GM12878 (cell line): Measurements from ENCODE around the gene GALT. TPM values are rescaled to one million over a fixed set of nuclear protein-coding genes. Genes with fewer than 3 reads are reported as not detected.

Experiments
- ATAC-seq: fragments of 200-7000 bp; cut with Tn5 transposase; 3 replicates; pipeline ENCODE4 v1.9.1; 2020; ENCODE audit warnings: mild to moderate bottlenecking, moderate library complexity
- BruUV-seq: library from RNA; stranded (reverse); fragments of 400-500 nt; replicated peaks from 2 replicates; lab custom pipeline; 2021; lab: Mats Ljungman, UMichigan
- CTCF ChIA-PET: fragments of 300-600 bp; sonication (Branson Sonifier 250); formaldehyde crosslinking; extraction: SDS; loops from one replicate; lab custom pipeline; 2021; ENCODE audit warnings: inconsistent platforms; lab: Yijun Ruan, JAX
- POLR2A ChIA-PET: fragments of 350-600 bp; formaldehyde crosslinking; extraction: SDS; loops from one replicate; lab custom pipeline; 2021; ENCODE audit warnings: inconsistent platforms; lab: Charles Lee
- RAD21 ChIA-PET: fragments of 300-600 bp; sonication (Branson Sonifier 250); formaldehyde crosslinking; loops from one replicate; lab custom pipeline; 2023; ENCODE audit warnings: antibody characterized with exemption; ENCODE audit not compliant: unreplicated experiment; lab: Charles Lee
- SMC1A ChIA-PET: fragments of 300-600 bp; sonication (Branson Sonifier 250); formaldehyde crosslinking; loops from one replicate; lab custom pipeline; 2023; ENCODE audit not compliant: unreplicated experiment, uncharacterized antibody; lab: Charles Lee
- DNase-seq: peaks from one replicate; pipeline ENCODE4 v3.0.0-alpha.2; 2011; ENCODE audit warnings: low read depth, low spot score
- FAIRE-seq: peaks from 3 replicates; lab custom pipeline; 2011; peaks lifted over from hg19 to GRCh38; lab: Jason Lieb, UNC
- H2AFZ ChIP-seq: 2 replicates; pipeline ENCODE4 v1.6.0; 2011; ENCODE audit warnings: low read depth, low read length, control low read depth; ENCODE audit not compliant: control insufficient read depth
- H3K27ac ChIP-seq: 2 replicates; pipeline ENCODE4 v1.5.1; 2011; ENCODE audit warnings: control low read depth; ENCODE audit not compliant: control insufficient read depth, insufficient read depth
- H3K27me3 ChIP-seq, 2 experiments: replicated peaks in 1 of 2; 2 replicates each; pipeline versions ENCODE4 v1.6.0 to v1.6.1; 2011; ENCODE audit warnings: low read length in 1 of 2; ENCODE audit not compliant: control insufficient read depth in 2 of 2, insufficient read depth in 2 of 2
- H3K36me3 ChIP-seq, 2 experiments: 2 replicates each; pipeline ENCODE4 v1.5.1; 2011; ENCODE audit warnings: low read length in 1 of 2; ENCODE audit not compliant: control insufficient read depth in 2 of 2, insufficient read depth in 2 of 2
- H3K4me1 ChIP-seq: 2 replicates; pipeline ENCODE4 v1.6.1; 2011; ENCODE audit warnings: mild to moderate bottlenecking, low read length, moderate library complexity, mixed read lengths; ENCODE audit not compliant: control insufficient read depth, insufficient read depth
- H3K4me2 ChIP-seq: 2 replicates; pipeline ENCODE4 v1.6.0; 2011; ENCODE audit warnings: control low read depth; ENCODE audit not compliant: control insufficient read depth, insufficient read depth
- H3K4me3 ChIP-seq: fragments of 200-600 bp; sonication (generic); 2 replicates; pipeline ENCODE4 v1.5.1; 2016
- H3K79me2 ChIP-seq: 2 replicates; pipeline ENCODE4 v1.6.0; 2011; ENCODE audit warnings: low read length; ENCODE audit not compliant: control insufficient read depth, insufficient read depth
- H3K9ac ChIP-seq: 2 replicates; pipeline ENCODE4 v1.8.0; 2011; ENCODE audit warnings: low read length, control low read depth, mixed read lengths; ENCODE audit not compliant: control insufficient read depth, insufficient read depth
- H3K9me3 ChIP-seq: replicated peaks from 3 replicates; pipeline ENCODE4 v1.5.1; 2011; ENCODE audit warnings: mild to moderate bottlenecking, low read length; ENCODE audit not compliant: control insufficient read depth, insufficient read depth
- H4K20me1 ChIP-seq: 2 replicates; pipeline ENCODE4 v1.6.0; 2011; ENCODE audit not compliant: control insufficient read depth, insufficient read depth
- BRCA1 ChIP-seq: IDR thresholded peaks from 2 replicates; pipeline ENCODE4 v1.6.1; 2011; ENCODE audit warnings: low read depth, low read length, improper control_type of control experiment
- CEBPB ChIP-seq, 2 experiments: fragments of 150-350 bp in 1 of 2; IDR thresholded peaks; 2 replicates each; pipeline ENCODE4 v1.6.1; 2012 to 2014; ENCODE audit warnings: low read depth in 2 of 2, low read length in 2 of 2, borderline replicate concordance in 1 of 2, inconsistent platforms in 1 of 2
- CHD2 ChIP-seq: IDR thresholded peaks from 2 replicates; pipeline ENCODE4 v1.6.1; 2011; ENCODE audit warnings: low read depth, low read length, improper control_type of control experiment, borderline replicate concordance
- CREB1 ChIP-seq: IDR thresholded peaks from 2 replicates; pipeline ENCODE4 v1.6.1; 2012; ENCODE audit warnings: low read depth, mild to moderate bottlenecking, inconsistent platforms
- FOS ChIP-seq: IDR thresholded peaks from 3 replicates; pipeline ENCODE4 v1.6.1; 2011; ENCODE audit warnings: borderline replicate concordance; ENCODE audit not compliant: insufficient read length; ENCODE audit errors: extremely low read depth
- GABPA ChIP-seq: IDR thresholded peaks from 2 replicates; pipeline ENCODE4 v1.6.1; 2014; ENCODE audit warnings: antibody characterized with exemption, low read depth, mild to moderate bottlenecking, inconsistent platforms
- IKZF1 ChIP-seq: fragments of 450-650 bp; conservative IDR thresholded peaks from 2 replicates; pipeline ENCODE4 v1.6.1; 2017; ENCODE audit warnings: antibody characterized with exemption, mild to moderate bottlenecking
- JUNB ChIP-seq: IDR thresholded peaks from 2 replicates; pipeline ENCODE4 v1.6.1; 2016; ENCODE audit warnings: antibody characterized with exemption, mild to moderate bottlenecking
- KLF5 ChIP-seq: fragments of 450-650 bp; IDR thresholded peaks from 2 replicates; pipeline ENCODE4 v1.6.1; 2014; ENCODE audit warnings: mild to moderate bottlenecking; ENCODE audit not compliant: partially characterized antibody
- PML ChIP-seq: IDR thresholded peaks from 2 replicates; pipeline ENCODE4 v1.6.1; 2012; ENCODE audit warnings: low read length, inconsistent platforms
- POU2F2 ChIP-seq: IDR thresholded peaks from 3 replicates; pipeline ENCODE4 v1.6.1; 2011; ENCODE audit warnings: low read depth, mild to moderate bottlenecking, low read length, borderline replicate concordance
- RCOR1 ChIP-seq: conservative IDR thresholded peaks from 2 replicates; pipeline ENCODE4 v1.6.1; 2012; ENCODE audit warnings: low read depth, low read length, improper control_type of control experiment
- SUZ12 ChIP-seq: fragments of 200-600 bp; sonication (generic); IDR thresholded peaks from one replicate; pipeline ENCODE4 v1.6.1; 2018; ENCODE audit warnings: antibody characterized with exemption, mild to moderate bottlenecking; ENCODE audit not compliant: unreplicated experiment
- YBX1 ChIP-seq: fragments of 450-650 bp; IDR thresholded peaks from 2 replicates; pipeline ENCODE4 v1.6.1; 2016; ENCODE audit warnings: antibody characterized with exemption
- ZZZ3 ChIP-seq: IDR thresholded peaks from 2 replicates; pipeline ENCODE4 v1.6.1; 2011; ENCODE audit warnings: low read depth; ENCODE audit not compliant: control insufficient read depth, insufficient read length
- WGBS: methylation state at CpG from one replicate; pipeline ENCODE4 v1.1.6; 2016; ENCODE audit warnings: low lambda C conversion rate; ENCODE audit not compliant: insufficient replicate concordance, insufficient coverage; ENCODE audit errors: missing lambda C conversion rate; 5-methylcytosine and 5-hydroxymethylcytosine counted together
- in situ Hi-C: fragments of 300-500 bp; cut with MboI; formaldehyde crosslinking; loops from 9 replicates; pipeline ENCODE4 v1.14.3; 2018; ENCODE audit warnings: mixed read lengths
- intact Hi-C: fragments of 100-400 bp; cut with micrococcal nuclease; formaldehyde crosslinking; loops from one replicate; pipeline ENCODE4 v1.14.2; 2022; ENCODE audit not compliant: unreplicated experiment
- polyA plus RNA-seq, 11 experiments: library from polyadenylated mRNA; depleted of rRNA in 4 of 11; unstranded in 6 of 11; stranded (reverse) in 5 of 11; fragments of >200 nt; fragmentation: Nextera tagmentation in 4 of 11; fragmentation: Illumina TruSeq in 1 of 11; extraction: Ambion mirVana in 4 of 11; extraction: Trizol in 1 of 11; gene quantifications; 1 replicate in 1 of 11; 2 replicates in 10 of 11; pipeline versions ENCODE4 v1.2.1 to v1.2.3, GENCODE V29; 2011 to 2016; ENCODE audit warnings: inconsistent platforms in 2 of 11, missing spikeins in 2 of 11, low read depth in 1 of 11
- total RNA-seq, 4 experiments: library from RNA; depleted of rRNA in 3 of 4; stranded (reverse); fragments of >200 nt in 3 of 4; fragmentation: Illumina TruSeq in 1 of 4; extraction: Trizol in 1 of 4; gene quantifications; 2 replicates each; pipeline versions ENCODE4 v1.2.1 to v1.2.3, GENCODE V29; 2013 to 2021
- TF ChIP-seq, protein P1 (sequence below): fragments of 450-650 bp; IDR thresholded peaks from 2 replicates; pipeline ENCODE4 v1.6.1; 2016; ENCODE audit warnings: mild to moderate bottlenecking

The GALT gene
- total and polyA plus RNA-seq, 10 of the 15 experiments (the other 5 are each of a cell fraction or from before 2014, with no cell fraction given) = 9.3 to 34.1 (median 26.9) TPM

DNA sequence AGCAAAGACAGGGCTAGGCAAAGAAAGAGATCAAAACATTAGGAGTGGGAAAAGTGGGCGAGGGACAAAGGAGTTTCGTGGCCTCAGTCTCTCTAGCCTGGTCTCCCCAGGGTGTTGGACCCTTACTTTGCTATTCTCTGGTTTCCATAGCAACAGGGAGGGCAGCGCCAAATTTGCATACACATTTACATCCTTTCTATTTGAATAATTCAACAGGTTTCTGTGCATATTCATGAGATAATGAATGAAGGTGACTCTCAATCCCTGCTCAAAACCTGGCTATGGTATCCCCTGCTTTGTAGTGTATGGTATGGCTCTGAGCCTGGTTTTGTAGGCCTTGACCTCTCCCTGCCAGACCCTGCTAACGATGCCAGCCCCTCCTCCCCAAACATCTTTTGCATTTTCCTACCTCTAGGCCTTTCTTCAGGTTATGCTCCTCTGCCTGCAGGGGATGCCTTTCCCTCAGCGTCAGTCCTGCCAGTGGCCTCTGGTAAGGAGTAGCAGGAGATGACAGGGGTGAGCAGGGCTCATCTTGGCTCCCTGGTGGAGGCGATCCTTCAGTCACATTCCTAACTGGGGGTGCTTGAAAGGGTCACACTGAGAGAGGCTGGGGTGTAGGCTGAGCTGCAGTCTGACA, 44.4 kb upstream of the GALT start:
- no TSS peak for BruUV-seq
- in situ Hi-C loops = no loop called here

More for the DNA sequence above, 44.4 kb upstream of the GALT start:
- ChIA-PET RAD21 (no interaction called here), CTCF (interaction anchor here (0.8 to 5.0 kb wide), 7 partner anchors 32 to 269 kb away, joined by 3 to 39 read pairs (median 3); partner anchors contain the start of genes GALT and SIGMAR1), SMC1A (no interaction called here), POLR2A (no interaction called here)
- Histone ChIP-seq H3K9me3 (no peaks in the 10 kb centered on the region), H3K27me3 (peaks cover 5 to 8% of the 10 kb centered on the region in 2 experiments; a peak in 2 of 4 replicates), H3K27ac (no peak overlapping the region), H3K4me2 (no peak overlapping the region), H3K9ac (no peak overlapping the region), H3K79me2 (no peaks in the 10 kb centered on the region), H4K20me1 (no peaks in the 10 kb centered on the region), H2AFZ (no peak overlapping the region), H3K36me3 (no peaks in the 10 kb centered on the region), H3K4me1 (no peaks in the 10 kb centered on the region), H3K4me3 (no peak overlapping the region)
- WGBS = 8% methylated on average over 6 of the region's 6 CpGs
- no peak for TF ChIP-seq KLF5
- no peak for TF ChIP-seq IKZF1
- no peak for TF ChIP-seq SUZ12
- TF ChIP-seq ZZZ3 = no peak
- TF ChIP-seq BRCA1 = no peak
- no peak for TF ChIP-seq JUNB
- TF ChIP-seq, protein P1, sequence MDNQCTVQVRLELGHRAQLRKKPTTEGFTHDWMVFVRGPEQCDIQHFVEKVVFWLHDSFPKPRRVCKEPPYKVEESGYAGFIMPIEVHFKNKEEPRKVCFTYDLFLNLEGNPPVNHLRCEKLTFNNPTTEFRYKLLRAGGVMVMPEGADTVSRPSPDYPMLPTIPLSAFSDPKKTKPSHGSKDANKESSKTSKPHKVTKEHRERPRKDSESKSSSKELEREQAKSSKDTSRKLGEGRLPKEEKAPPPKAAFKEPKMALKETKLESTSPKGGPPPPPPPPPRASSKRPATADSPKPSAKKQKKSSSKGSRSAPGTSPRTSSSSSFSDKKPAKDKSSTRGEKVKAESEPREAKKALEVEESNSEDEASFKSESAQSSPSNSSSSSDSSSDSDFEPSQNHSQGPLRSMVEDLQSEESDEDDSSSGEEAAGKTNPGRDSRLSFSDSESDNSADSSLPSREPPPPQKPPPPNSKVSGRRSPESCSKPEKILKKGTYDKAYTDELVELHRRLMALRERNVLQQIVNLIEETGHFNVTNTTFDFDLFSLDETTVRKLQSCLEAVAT = no peak
- TF ChIP-seq CEBPB (IDR thresholded peaks at IDR 0.05; ENCODE audit: borderline replicate concordance in 1 of 2, low read depth in 2 of 2, low read length in 2 of 2) = no peak
- no peak for TF ChIP-seq CHD2
- TF ChIP-seq RCOR1 = no peak
- no peak for TF ChIP-seq GABPA
- no peak for TF ChIP-seq CREB1
- TF ChIP-seq PML = no peak
- no peak for TF ChIP-seq YBX1
- TF ChIP-seq POU2F2 = no peak
- no peak for TF ChIP-seq FOS
- intact Hi-C loops = loop anchor here (5.0 kb wide), 1 partner anchor 270 kb away; no protein-coding TSS in a partner anchor
- no peak for ATAC-seq
- FAIRE-seq = no peak
- DNase-seq = no peak
